ENCODE data around the gene HDC. TPM values are rescaled to one million over a fixed set of nuclear protein-coding genes. Genes with fewer than 3 reads are reported as not detected.
A peak's percentile ranks its signal among the peaks of the same experiment; 100 is the strongest.

Gene HDC
- total and polyA plus RNA-seq, 10 of the 15 experiments (the other 5 are each of a cell fraction or from before 2014, with no cell fraction given) = not detected

DNA sequence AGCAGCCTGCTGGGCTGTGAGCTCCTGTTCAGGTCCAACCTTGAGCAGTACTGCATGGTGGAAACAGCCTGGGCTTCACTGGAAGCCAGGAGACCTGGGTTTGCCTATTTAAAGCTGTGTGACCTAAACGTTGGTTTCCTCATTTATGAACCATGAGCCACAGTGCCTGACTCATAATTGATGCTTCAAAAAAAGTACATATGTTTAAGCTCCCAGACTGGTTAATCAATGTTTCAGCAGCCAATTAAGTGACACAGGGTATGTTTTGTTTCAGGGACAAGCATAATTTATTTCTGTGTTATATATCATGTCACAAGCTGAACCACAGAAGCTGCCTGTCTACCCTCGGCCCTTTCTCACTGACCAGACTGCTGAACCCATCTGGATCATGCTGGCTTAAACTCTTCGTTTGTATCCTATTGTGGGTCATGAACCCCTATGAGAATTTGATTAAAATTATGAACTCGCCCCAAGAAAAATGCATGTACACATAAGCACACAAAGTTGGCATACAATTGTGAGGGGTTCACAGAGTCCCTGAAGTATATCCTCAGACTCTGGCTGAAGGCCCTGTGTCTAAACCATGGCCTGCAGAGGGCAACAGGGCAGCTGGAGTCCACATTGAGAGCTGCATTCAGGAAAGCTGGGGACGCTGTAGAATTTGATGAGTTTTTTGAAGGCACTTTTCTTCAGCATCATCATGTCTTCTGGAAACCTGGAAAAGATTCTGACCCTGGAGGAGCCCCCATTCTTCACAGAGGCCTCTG lies 23.7 kb downstream of the HDC start:
- Histone ChIP-seq H3K36me3 (ENCODE audit: control insufficient read depth in 2 of 2, insufficient read depth in 2 of 2, low read length in 1 of 2) (no peaks in the 10 kb centered on the region), H3K4me1 (ENCODE audit: control insufficient read depth, insufficient read depth, low read length) (no peaks in the 10 kb centered on the region), H4K20me1 (ENCODE audit: control insufficient read depth, insufficient read depth) (no peaks in the 10 kb centered on the region), H3K79me2 (ENCODE audit: control insufficient read depth, insufficient read depth, low read length) (no peaks in the 10 kb centered on the region), H3K27me3 (replicated peaks in 1 of 2; ENCODE audit: control insufficient read depth in 2 of 2, insufficient read depth in 2 of 2, low read length in 1 of 2) (no peaks in the 10 kb centered on the region), H3K27ac (ENCODE audit: control insufficient read depth, insufficient read depth) (no peak overlapping the region), H3K9me3 (replicated peaks; ENCODE audit: control insufficient read depth, insufficient read depth, low read length) (no peaks in the 10 kb centered on the region), H3K4me2 (ENCODE audit: control insufficient read depth, insufficient read depth) (no peak overlapping the region), H2AFZ (ENCODE audit: control insufficient read depth, low read depth, low read length) (no peak overlapping the region), H3K4me3 (no peak overlapping the region), H3K9ac (ENCODE audit: control insufficient read depth, insufficient read depth, low read length) (no peak overlapping the region)
- BruUV-seq (replicated peaks) = no TSS peak
- FAIRE-seq (no peak), ATAC-seq (peak; percentile 33), DNase-seq (ENCODE audit: low read depth, low spot score) (no peak)
- in situ Hi-C loops (cut with MboI) (no loop called here), intact Hi-C loops (cut with micrococcal nuclease; ENCODE audit: unreplicated experiment) (no loop called here)
- WGBS (ENCODE audit: insufficient coverage, insufficient replicate concordance, low lambda C conversion rate, missing lambda C conversion rate) = 51% methylated on average over 5 of the region's 5 CpGs
- ChIA-PET CTCF (interaction anchor here (0.5 to 1.5 kb wide), 4 partner anchors 59 to 473 kb away, joined by 3 to 5 read pairs (median 3); no protein-coding TSS in a partner anchor), POLR2A (no interaction called here), SMC1A (ENCODE audit: uncharacterized antibody, unreplicated experiment) (interaction anchor here (1.1 to 1.5 kb wide), 3 partner anchors 12 to 74 kb away, joined by 3 to 5 read pairs (median 4); no protein-coding TSS in a partner anchor), RAD21 (ENCODE audit: unreplicated experiment) (interaction anchor here (0.7 to 1.5 kb wide), 4 partner anchors 19 to 74 kb away, joined by 3 to 6 read pairs (median 3); partner anchors contain the start of gene SLC27A2)
- no peak for TF ChIP-seq IRF4 (IDR thresholded peaks at IDR 0.05; ENCODE audit: low read depth, low read length)
- no peak for TF ChIP-seq MYC (IDR thresholded peaks at IDR 0.05; ENCODE audit: insufficient read depth, insufficient read length, insufficient replicate concordance, low read length, severe bottlenecking)
- TF ChIP-seq, protein P1, sequence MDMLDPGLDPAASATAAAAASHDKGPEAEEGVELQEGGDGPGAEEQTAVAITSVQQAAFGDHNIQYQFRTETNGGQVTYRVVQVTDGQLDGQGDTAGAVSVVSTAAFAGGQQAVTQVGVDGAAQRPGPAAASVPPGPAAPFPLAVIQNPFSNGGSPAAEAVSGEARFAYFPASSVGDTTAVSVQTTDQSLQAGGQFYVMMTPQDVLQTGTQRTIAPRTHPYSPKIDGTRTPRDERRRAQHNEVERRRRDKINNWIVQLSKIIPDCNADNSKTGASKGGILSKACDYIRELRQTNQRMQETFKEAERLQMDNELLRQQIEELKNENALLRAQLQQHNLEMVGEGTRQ (IDR thresholded peaks at IDR 0.05; ENCODE audit: borderline replicate concordance, low read depth, low read length) = no peak
- TF ChIP-seq, protein P2, sequence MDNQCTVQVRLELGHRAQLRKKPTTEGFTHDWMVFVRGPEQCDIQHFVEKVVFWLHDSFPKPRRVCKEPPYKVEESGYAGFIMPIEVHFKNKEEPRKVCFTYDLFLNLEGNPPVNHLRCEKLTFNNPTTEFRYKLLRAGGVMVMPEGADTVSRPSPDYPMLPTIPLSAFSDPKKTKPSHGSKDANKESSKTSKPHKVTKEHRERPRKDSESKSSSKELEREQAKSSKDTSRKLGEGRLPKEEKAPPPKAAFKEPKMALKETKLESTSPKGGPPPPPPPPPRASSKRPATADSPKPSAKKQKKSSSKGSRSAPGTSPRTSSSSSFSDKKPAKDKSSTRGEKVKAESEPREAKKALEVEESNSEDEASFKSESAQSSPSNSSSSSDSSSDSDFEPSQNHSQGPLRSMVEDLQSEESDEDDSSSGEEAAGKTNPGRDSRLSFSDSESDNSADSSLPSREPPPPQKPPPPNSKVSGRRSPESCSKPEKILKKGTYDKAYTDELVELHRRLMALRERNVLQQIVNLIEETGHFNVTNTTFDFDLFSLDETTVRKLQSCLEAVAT (IDR thresholded peaks at IDR 0.05) = no peak
- no peak for TF ChIP-seq SMC3 (IDR thresholded peaks at IDR 0.05; ENCODE audit: borderline replicate concordance, low read length)
- TF ChIP-seq, protein P3, sequence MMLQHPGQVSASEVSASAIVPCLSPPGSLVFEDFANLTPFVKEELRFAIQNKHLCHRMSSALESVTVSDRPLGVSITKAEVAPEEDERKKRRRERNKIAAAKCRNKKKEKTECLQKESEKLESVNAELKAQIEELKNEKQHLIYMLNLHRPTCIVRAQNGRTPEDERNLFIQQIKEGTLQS (IDR thresholded peaks at IDR 0.05; ENCODE audit: borderline replicate concordance, extremely low read depth, low read depth, low read length) = no peak
- no peak for TF ChIP-seq POLR2A (IDR thresholded peaks at IDR 0.05; ENCODE audit: low read depth, low read length)
- no peak for TF ChIP-seq NFYA (IDR thresholded peaks at IDR 0.05; ENCODE audit: borderline replicate concordance, low read depth, low read length)
- TF ChIP-seq, protein P4, sequence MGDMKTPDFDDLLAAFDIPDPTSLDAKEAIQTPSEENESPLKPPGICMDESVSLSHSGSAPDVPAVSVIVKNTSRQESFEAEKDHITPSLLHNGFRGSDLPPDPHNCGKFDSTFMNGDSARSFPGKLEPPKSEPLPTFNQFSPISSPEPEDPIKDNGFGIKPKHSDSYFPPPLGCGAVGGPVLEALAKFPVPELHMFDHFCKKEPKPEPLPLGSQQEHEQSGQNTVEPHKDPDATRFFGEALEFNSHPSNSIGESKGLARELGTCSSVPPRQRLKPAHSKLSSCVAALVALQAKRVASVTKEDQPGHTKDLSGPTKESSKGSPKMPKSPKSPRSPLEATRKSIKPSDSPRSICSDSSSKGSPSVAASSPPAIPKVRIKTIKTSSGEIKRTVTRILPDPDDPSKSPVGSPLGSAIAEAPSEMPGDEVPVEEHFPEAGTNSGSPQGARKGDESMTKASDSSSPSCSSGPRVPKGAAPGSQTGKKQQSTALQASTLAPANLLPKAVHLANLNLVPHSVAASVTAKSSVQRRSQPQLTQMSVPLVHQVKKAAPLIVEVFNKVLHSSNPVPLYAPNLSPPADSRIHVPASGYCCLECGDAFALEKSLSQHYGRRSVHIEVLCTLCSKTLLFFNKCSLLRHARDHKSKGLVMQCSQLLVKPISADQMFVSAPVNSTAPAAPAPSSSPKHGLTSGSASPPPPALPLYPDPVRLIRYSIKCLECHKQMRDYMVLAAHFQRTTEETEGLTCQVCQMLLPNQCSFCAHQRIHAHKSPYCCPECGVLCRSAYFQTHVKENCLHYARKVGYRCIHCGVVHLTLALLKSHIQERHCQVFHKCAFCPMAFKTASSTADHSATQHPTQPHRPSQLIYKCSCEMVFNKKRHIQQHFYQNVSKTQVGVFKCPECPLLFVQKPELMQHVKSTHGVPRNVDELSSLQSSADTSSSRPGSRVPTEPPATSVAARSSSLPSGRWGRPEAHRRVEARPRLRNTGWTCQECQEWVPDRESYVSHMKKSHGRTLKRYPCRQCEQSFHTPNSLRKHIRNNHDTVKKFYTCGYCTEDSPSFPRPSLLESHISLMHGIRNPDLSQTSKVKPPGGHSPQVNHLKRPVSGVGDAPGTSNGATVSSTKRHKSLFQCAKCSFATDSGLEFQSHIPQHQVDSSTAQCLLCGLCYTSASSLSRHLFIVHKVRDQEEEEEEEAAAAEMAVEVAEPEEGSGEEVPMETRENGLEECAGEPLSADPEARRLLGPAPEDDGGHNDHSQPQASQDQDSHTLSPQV (IDR thresholded peaks at IDR 0.05) = no peak
- no peak for TF ChIP-seq RAD21 (IDR thresholded peaks at IDR 0.05; ENCODE audit: insufficient read depth, low read depth, low read length)
- TF ChIP-seq BACH1 (IDR thresholded peaks at IDR 0.05; ENCODE audit: borderline replicate concordance) = no peak
- no peak for TF ChIP-seq CREB1 (IDR thresholded peaks at IDR 0.05; ENCODE audit: low read depth)
- TF ChIP-seq PAX5 (IDR thresholded peaks at IDR 0.05; ENCODE audit: borderline replicate concordance, low read depth, low read length) = no peak
- TF ChIP-seq ZNF217 (IDR thresholded peaks at IDR 0.05) = no peak
- TF ChIP-seq EED (IDR thresholded peaks at IDR 0.05; ENCODE audit: low read depth) = no peak
- no peak for TF ChIP-seq SMAD1 (IDR thresholded peaks at IDR 0.05; ENCODE audit: low read depth, partially characterized antibody)
